HCT116 (cell line): Measurements from ENCODE around the gene CLSTN1. TPM values are rescaled to one million over a fixed set of nuclear protein-coding genes. Genes with fewer than 3 reads are reported as not detected.
A peak's percentile ranks its signal among the peaks of the same experiment; 100 is the strongest.

Source experiments
- ATAC-seq: fragments of 200-7000 bp; cut with Tn5 transposase; 2 replicates; pipeline ENCODE4 v1.9.1; 2020; ENCODE audit warnings: mild to moderate bottlenecking, moderate library complexity
- BruUV-seq: library from RNA; stranded (reverse); fragments of 400-500 nt; replicated peaks from 2 replicates; lab custom pipeline; 2021; lab: Mats Ljungman, UMichigan
- CTCF ChIA-PET: fragments of 300-600 bp; sonication (Branson Sonifier 250); formaldehyde crosslinking; loops from one replicate; lab custom pipeline; 2021; ENCODE audit warnings: antibody characterized with exemption; lab: Charles Lee
- POLR2A ChIA-PET: fragments of 300-600, 350-600 bp; sonication (Branson Sonifier 250); formaldehyde crosslinking; loops from one replicate; lab custom pipeline; 2021; ENCODE audit warnings: antibody characterized with exemption; lab: Charles Lee
- RAD21 ChIA-PET, 2 experiments: fragments of 300-600 bp; sonication (Branson Sonifier 250); formaldehyde crosslinking; loops; one replicate each; lab custom pipeline; 2023; ENCODE audit warnings: low total read pairs in 2 of 2; ENCODE audit not compliant: uncharacterized antibody in 2 of 2, unreplicated experiment in 2 of 2, low non-redundant PET in 1 of 2; lab: Charles Lee
- DNase-seq: peaks from one replicate; pipeline ENCODE4 v3.0.0-alpha.2; 2010; ENCODE audit warnings: low read depth, low spot score
- H2AFZ ChIP-seq: fragments of 200-600 bp; shearing (Covaris generic), sonication (generic); 2 replicates; pipeline ENCODE4 v1.6.1; 2017; ENCODE audit warnings: low read depth, mixed run types, mixed read lengths, antibody characterized with exemption, low read length; ENCODE audit not compliant: poor library complexity, severe bottlenecking
- H3K27ac ChIP-seq: 2 replicates; pipeline ENCODE4 v1.5.1; 2012; ENCODE audit warnings: low read depth, low read length
- H3K27me3 ChIP-seq: fragments of 200-600 bp; sonication (generic); 2 replicates; pipeline ENCODE4 v1.6.1; 2016; ENCODE audit warnings: mixed run types, low read length, mixed read lengths; ENCODE audit not compliant: insufficient read depth
- H3K36me3 ChIP-seq, 2 experiments: fragments of 200-500 bp in 1 of 2; fragments of 200-600 bp in 1 of 2; sonication (Bioruptor generic) in 1 of 2; sonication (generic) in 1 of 2; 2 replicates each; pipeline versions ENCODE4 v1.5.1 to v1.6.1; 2014 to 2016; ENCODE audit warnings: low read length in 2 of 2, inconsistent platforms in 1 of 2, mixed read lengths in 1 of 2, mixed run types in 1 of 2; ENCODE audit not compliant: insufficient read depth in 2 of 2, control insufficient read depth in 1 of 2
- H3K4me1 ChIP-seq, 2 experiments: fragments of 200-600 bp in 1 of 2; sonication (generic) in 1 of 2; 2 replicates each; pipeline versions ENCODE4 v1.5.1 to v1.6.1; 2012 to 2017; ENCODE audit warnings: low read length in 2 of 2, inconsistent platforms in 1 of 2, mild to moderate bottlenecking in 1 of 2, mixed read lengths in 1 of 2, mixed run types in 1 of 2, moderate library complexity in 1 of 2; ENCODE audit not compliant: insufficient read depth in 2 of 2, control insufficient read depth in 1 of 2
- H3K4me2 ChIP-seq: fragments of 200-600 bp; sonication (generic); 2 replicates; pipeline ENCODE4 v1.6.1; 2017; ENCODE audit warnings: mixed run types, low read length, mixed read lengths
- H3K4me3 ChIP-seq, 2 experiments: fragments of 200-600 bp in 1 of 2; sonication (generic) in 1 of 2; replicated peaks in 1 of 2; 2 replicates each; pipeline ENCODE4 v1.5.1; 2011 to 2016; ENCODE audit warnings: low read length in 2 of 2, control low read depth in 1 of 2, low read depth in 1 of 2, mild to moderate bottlenecking in 1 of 2, mixed read lengths in 1 of 2, mixed run types in 1 of 2
- H3K79me2 ChIP-seq: fragments of 200-600 bp; sonication (generic); 2 replicates; pipeline ENCODE4 v1.6.1; 2017; ENCODE audit warnings: mild to moderate bottlenecking, mixed run types, low read length, moderate library complexity, mixed read lengths; ENCODE audit not compliant: insufficient read depth
- H3K9ac ChIP-seq: fragments of 200-600 bp; sonication (generic); 2 replicates; pipeline ENCODE4 v1.6.1; 2016; ENCODE audit warnings: low read length, mixed read lengths
- H3K9me2 ChIP-seq: fragments of 200-600 bp; sonication (generic), shearing (Covaris generic); 2 replicates; pipeline ENCODE4 v1.6.1; 2017; ENCODE audit warnings: mixed run types, mild to moderate bottlenecking, moderate library complexity; ENCODE audit not compliant: insufficient read depth
- H3K9me3 ChIP-seq, 2 experiments: fragments of 200-500 bp in 1 of 2; fragments of 200-600 bp in 1 of 2; sonication (Bioruptor generic) in 1 of 2; sonication (generic) in 1 of 2; 2 replicates each; pipeline ENCODE4 v1.6.1; 2014 to 2017; ENCODE audit warnings: low read length in 2 of 2, mixed read lengths in 2 of 2, inconsistent platforms in 1 of 2, low read depth in 1 of 2, mild to moderate bottlenecking in 1 of 2, mixed run types in 1 of 2, moderate library complexity in 1 of 2; ENCODE audit not compliant: control insufficient read depth in 1 of 2, insufficient read depth in 1 of 2
- H4K20me1 ChIP-seq: fragments of 200-600 bp; sonication (generic), shearing (Covaris generic); 2 replicates; pipeline ENCODE4 v1.6.1; 2017; ENCODE audit warnings: mixed run types, mild to moderate bottlenecking, moderate library complexity; ENCODE audit not compliant: insufficient read depth
- CEBPB ChIP-seq: IDR thresholded peaks from 2 replicates; pipeline ENCODE4 v1.6.1; 2012; ENCODE audit warnings: low read depth
- CTCF ChIP-seq, 3 experiments: fragments of 200-600 bp in 1 of 3; sonication (generic) in 1 of 3; IDR thresholded peaks in 2 of 3; conservative IDR thresholded peaks in 1 of 3; 2 replicates each; pipeline ENCODE4 v1.5.1; 2012 to 2017; ENCODE audit warnings: low read depth in 2 of 3, low read length in 2 of 3, antibody characterized with exemption in 1 of 3, borderline replicate concordance in 1 of 3, control low read depth in 1 of 3, mild to moderate bottlenecking in 1 of 3, mixed read lengths in 1 of 3, mixed run types in 1 of 3, moderate library complexity in 1 of 3; ENCODE audit not compliant: insufficient read depth in 1 of 3
- POLR2AphosphoS5 ChIP-seq: IDR thresholded peaks from 2 replicates; pipeline ENCODE4 v1.6.1; 2011; ENCODE audit warnings: mild to moderate bottlenecking, low read depth, low read length, moderate library complexity
- SP1 ChIP-seq: IDR thresholded peaks from 2 replicates; pipeline ENCODE4 v1.6.1; 2012; ENCODE audit warnings: low read depth
- SRF ChIP-seq: IDR thresholded peaks from 2 replicates; pipeline ENCODE4 v1.6.1; 2012; ENCODE audit warnings: low read depth
- ZBTB33 ChIP-seq: IDR thresholded peaks from 2 replicates; pipeline ENCODE4 v1.6.1; 2011; ENCODE audit warnings: mild to moderate bottlenecking, low read length, moderate library complexity; ENCODE audit not compliant: insufficient replicate concordance; ENCODE audit errors: extremely low read depth
- intact Hi-C: fragments of 100-400 bp; cut with micrococcal nuclease; formaldehyde crosslinking; loops from 2 replicates; pipeline ENCODE4 v1.10.0; 2022
- total RNA-seq: library from RNA; stranded (reverse); gene quantifications from one replicate; pipeline ENCODE4 v1.2.1, GENCODE V29; 2021; ENCODE audit not compliant: unreplicated experiment

The CLSTN1 gene
- total RNA-seq, 1 experiment from 2014 or later: 113 TPM

- Histone ChIP-seq H2AFZ (no peak overlapping the region), H3K4me1 (peaks cover 10 to 25% of the 10 kb centered on the region in 2 experiments), H3K27ac (no peak overlapping the region), H3K79me2 (no peaks in the 10 kb centered on the region), H3K9ac (no peak overlapping the region), H3K4me2 (no peak overlapping the region), H3K27me3 (no peaks in the 10 kb centered on the region)
- POLR2A ChIA-PET: no interaction called here
- BruUV-seq: no TSS peak
- DNase-seq: no peak
- intact Hi-C loops: no loop called here
- no peak for TF ChIP-seq POLR2AphosphoS5
- peak; percentile 26 to 72 (median 66); a peak in 5 of 6 replicates for TF ChIP-seq CTCF (IDR thresholded peaks at IDR 0.05 in 2 of 3, conservative IDR thresholded peaks at IDR 0.05 in 1 of 3; ENCODE audit: borderline replicate concordance in 1 of 3, insufficient read depth in 1 of 3, low read depth in 2 of 3, low read length in 2 of 3)
- TF ChIP-seq, all 23 proteins: peak for 1
- CTCF ChIA-PET: interaction anchor here (0.7 to 2.5 kb wide), 5 partner anchors 19 to 431 kb away, joined by 3 to 8 read pairs (median 4); no protein-coding TSS in a partner anchor
- Histone ChIP-seq H3K9me3 (no peaks in the 10 kb centered on the region), H3K4me3 (no peak overlapping the region), H3K9me2 (no peaks in the 10 kb centered on the region), H3K36me3 (no peaks in the 10 kb centered on the region; a peak in 1 of 4 replicates), H4K20me1 (no peaks in the 10 kb centered on the region)
- RAD21 ChIA-PET: no interaction called here
- peak; percentile 53 for ATAC-seq
These were observed 102.0 kb downstream of the CLSTN1 start for GRCh38 chr1:9721606-9722377.

GRCh38 chr1:9720785-9721605 is 102.8 kb downstream of the CLSTN1 start:
- ATAC-seq: no peak
- DNase-seq: no peak
- Histone ChIP-seq H3K4me1 (peaks cover 10 to 25% of the 10 kb centered on the region in 2 experiments), H3K9me3 (no peaks in the 10 kb centered on the region), H3K27ac (no peak overlapping the region), H3K9me2 (no peaks in the 10 kb centered on the region), H3K4me3 (no peak overlapping the region), H2AFZ (no peak overlapping the region), H3K36me3 (no peaks in the 10 kb centered on the region; a peak in 1 of 4 replicates), H3K79me2 (no peaks in the 10 kb centered on the region), H3K27me3 (no peaks in the 10 kb centered on the region), H4K20me1 (no peaks in the 10 kb centered on the region), H3K9ac (no peak overlapping the region), H3K4me2 (no peak overlapping the region)
- CTCF ChIA-PET: interaction anchor here (0.7 to 2.5 kb wide), 5 partner anchors 18 to 432 kb away, joined by 3 to 8 read pairs (median 4); no protein-coding TSS in a partner anchor
- POLR2A ChIA-PET: no interaction called here
- RAD21 ChIA-PET: no interaction called here
- intact Hi-C loops: no loop called here
- BruUV-seq: no TSS peak
- TF ChIP-seq ZBTB33 (no peak), CEBPB (no peak), SP1 (no peak), SRF (no peak)
